H9 (cell line): ENCODE measurements around the gene SLC16A10. TPM values are rescaled to one million over a fixed set of nuclear protein-coding genes. Genes with fewer than 3 reads are reported as not detected.

ENCODE experiments used
- DNase-seq: peaks from one replicate; pipeline ENCODE4 v3.0.0-alpha.2; 2017
- H2AFZ ChIP-seq: one replicate; pipeline ENCODE4 v1.6.1; 2013; ENCODE audit warnings: mild to moderate bottlenecking, low read length, control low read depth, moderate library complexity
- H2AK5ac ChIP-seq: 2 replicates; pipeline ENCODE4 v1.6.1; 2013; ENCODE audit warnings: low read length, control low read depth, mixed read lengths; ENCODE audit not compliant: insufficient read length
- H2BK120ac ChIP-seq: one replicate; pipeline ENCODE4 v1.6.1; 2013; ENCODE audit warnings: low read depth, mild to moderate bottlenecking, low read length, control low read depth, inconsistent platforms; ENCODE audit not compliant: poor library complexity, severe bottlenecking
- H2BK12ac ChIP-seq: 2 replicates; pipeline ENCODE4 v1.6.1; 2013; ENCODE audit warnings: low read length, control low read depth, mixed read lengths, low read depth; ENCODE audit not compliant: insufficient read length
- H2BK15ac ChIP-seq: 2 replicates; pipeline ENCODE4 v1.6.1; 2013; ENCODE audit warnings: low read depth, low read length, control low read depth
- H2BK20ac ChIP-seq: one replicate; pipeline ENCODE4 v1.6.1; 2013; ENCODE audit warnings: low read depth, mild to moderate bottlenecking, low read length, control low read depth, inconsistent platforms; ENCODE audit not compliant: poor library complexity, severe bottlenecking
- H2BK5ac ChIP-seq: 2 replicates; pipeline ENCODE4 v1.6.1; 2013; ENCODE audit warnings: low read length, control low read depth, mixed read lengths; ENCODE audit not compliant: insufficient read length
- H3K14ac ChIP-seq: 2 replicates; pipeline ENCODE4 v1.6.1; 2013; ENCODE audit warnings: low read length, control low read depth; ENCODE audit not compliant: insufficient read depth
- H3K18ac ChIP-seq: 2 replicates; pipeline ENCODE4 v1.6.1; 2013; ENCODE audit warnings: low read depth, mild to moderate bottlenecking, mixed read lengths, low read length, control low read depth; ENCODE audit not compliant: insufficient read length
- H3K23ac ChIP-seq: 2 replicates; pipeline ENCODE4 v1.6.1; 2013; ENCODE audit warnings: low read length, control low read depth, mixed read lengths, low read depth; ENCODE audit not compliant: insufficient read length
- H3K23me2 ChIP-seq: 2 replicates; pipeline ENCODE4 v1.6.1; 2013; ENCODE audit warnings: low read depth, mild to moderate bottlenecking, mixed read lengths, low read length, control low read depth; ENCODE audit not compliant: insufficient read length, poor library complexity, severe bottlenecking
- H3K27ac ChIP-seq: 2 replicates; pipeline ENCODE4 v1.5.1; 2013; ENCODE audit warnings: low read length, control low read depth, mixed read lengths, low read depth; ENCODE audit not compliant: insufficient read length
- H3K27me3 ChIP-seq: 2 replicates; pipeline ENCODE4 v1.6.1; 2013; ENCODE audit warnings: low read length, control low read depth, inconsistent platforms; ENCODE audit not compliant: insufficient read depth
- H3K4ac ChIP-seq: 2 replicates; pipeline ENCODE4 v1.6.1; 2013; ENCODE audit warnings: low read depth, mild to moderate bottlenecking, control low read depth, inconsistent platforms, low read length, moderate library complexity
- H3K4me1 ChIP-seq: 2 replicates; pipeline ENCODE4 v1.6.1; 2013; ENCODE audit warnings: low read length, control low read depth, inconsistent platforms; ENCODE audit not compliant: insufficient read depth
- H3K4me2 ChIP-seq: 2 replicates; pipeline ENCODE4 v1.6.1; 2013; ENCODE audit warnings: low read length, control low read depth, mixed read lengths; ENCODE audit not compliant: insufficient read length, insufficient read depth
- H3K56ac ChIP-seq: 2 replicates; pipeline ENCODE4 v1.6.1; 2013; ENCODE audit warnings: low read depth, mild to moderate bottlenecking, mixed read lengths, low read length, control low read depth; ENCODE audit not compliant: insufficient read length
- H3K79me1 ChIP-seq: 2 replicates; pipeline ENCODE4 v1.6.1; 2013; ENCODE audit warnings: low read depth, mild to moderate bottlenecking, moderate library complexity, low read length, control low read depth, inconsistent platforms; ENCODE audit not compliant: insufficient read depth, poor library complexity, severe bottlenecking
- H3K79me2 ChIP-seq: 2 replicates; pipeline ENCODE4 v1.6.1; 2013; ENCODE audit warnings: low read length, control low read depth, inconsistent platforms; ENCODE audit not compliant: insufficient read depth
- H3K9ac ChIP-seq: 2 replicates; pipeline ENCODE4 v1.6.1; 2013; ENCODE audit warnings: low read length, control low read depth, mixed read lengths; ENCODE audit not compliant: insufficient read length; ENCODE audit errors: extremely low read depth
- H3K9me3 ChIP-seq: one replicate; pipeline ENCODE4 v1.6.1; 2013; ENCODE audit warnings: low read depth, low read length, inconsistent platforms; ENCODE audit not compliant: control insufficient read depth
- H3T11ph ChIP-seq: one replicate; pipeline ENCODE4 v1.6.1; 2013; ENCODE audit warnings: mild to moderate bottlenecking, low read length, control low read depth, inconsistent platforms
- H4K20me1 ChIP-seq: one replicate; pipeline ENCODE4 v1.6.1; 2013; ENCODE audit not compliant: control insufficient read depth, insufficient read length, insufficient read depth
- H4K5ac ChIP-seq: 2 replicates; pipeline ENCODE4 v1.6.1; 2013; ENCODE audit warnings: low read depth, mild to moderate bottlenecking, mixed read lengths, low read length, control low read depth; ENCODE audit not compliant: insufficient read length
- H4K8ac ChIP-seq: replicated peaks from 2 replicates; pipeline ENCODE4 v1.6.1; 2013; ENCODE audit warnings: low read length, control low read depth, mixed read lengths, low read depth; ENCODE audit not compliant: insufficient read length
- H4K91ac ChIP-seq: 2 replicates; pipeline ENCODE4 v1.6.1; 2013; ENCODE audit warnings: low read depth, mild to moderate bottlenecking, moderate library complexity, mixed read lengths, low read length, control low read depth; ENCODE audit not compliant: insufficient read length
- H3K27ac Mint-ChIP-seq, 3 experiments: 2 replicates in 2 of 3; 3 replicates in 1 of 3; pipeline ENCODE4 v1.8.0; 2020 to 2021; ENCODE audit warnings: mixed read lengths in 3 of 3, mild to moderate bottlenecking in 1 of 3, moderate library complexity in 1 of 3
- H3K27me3 Mint-ChIP-seq: 2 replicates; pipeline ENCODE4 v1.8.0; 2021; ENCODE audit warnings: low read depth, mild to moderate bottlenecking, moderate library complexity, mixed read lengths
- H3K36me3 Mint-ChIP-seq, 3 experiments: 2 replicates in 2 of 3; 3 replicates in 1 of 3; pipeline ENCODE4 v1.8.0; 2020 to 2021; ENCODE audit warnings: low read depth in 3 of 3, mixed read lengths in 3 of 3; ENCODE audit not compliant: insufficient read depth in 1 of 3
- H3K4me1 Mint-ChIP-seq, 2 experiments: 2 replicates each; pipeline ENCODE4 v1.8.0; 2020; ENCODE audit warnings: mixed read lengths in 2 of 2
- H3K4me3 Mint-ChIP-seq, 2 experiments: 2 replicates in 1 of 2; 3 replicates in 1 of 2; pipeline ENCODE4 v1.8.0; 2020 to 2021; ENCODE audit warnings: mild to moderate bottlenecking in 2 of 2, mixed read lengths in 2 of 2, moderate library complexity in 1 of 2
- H3K9me3 Mint-ChIP-seq, 2 experiments: 2 replicates in 1 of 2; 3 replicates in 1 of 2; pipeline ENCODE4 v1.8.0; 2020; ENCODE audit warnings: mild to moderate bottlenecking in 2 of 2, mixed read lengths in 2 of 2, moderate library complexity in 1 of 2
- CTCF ChIP-seq: fragments of 200-600 bp; sonication (generic); conservative IDR thresholded peaks from 3 replicates; pipeline ENCODE4 v1.8.0; 2021; ENCODE audit warnings: antibody characterized with exemption, mild to moderate bottlenecking
- WGBS: extraction: QIAGEN DNeasy Blood & Tissue Kit; methylation state at CpG from one replicate; pipeline ENCODE4 v1.1.7; 2013; ENCODE audit warnings: missing lambda C conversion rate, low lambda C conversion rate, mixed read lengths; ENCODE audit not compliant: insufficient read length; ENCODE audit errors: extremely low coverage; 5-methylcytosine and 5-hydroxymethylcytosine counted together
- total RNA-seq: library from RNA; stranded (reverse); gene quantifications from 2 replicates; pipeline ENCODE4 v1.2.1, GENCODE V29; 2021

Gene SLC16A10
- total RNA-seq, 1 experiment from 2014 or later = 11.4 TPM

GRCh38 chr6:111212625-111213024 is 125.3 kb downstream of the SLC16A10 start:
- Histone ChIP-seq H2BK15ac (no peak overlapping the region), H3K27ac (no peak overlapping the region), H2BK5ac (no peak overlapping the region), H3K56ac (no peak overlapping the region), H3K14ac (no peak overlapping the region), H3K79me2 (no peaks in the 10 kb centered on the region), H4K8ac (no peak overlapping the region), H4K5ac (no peak overlapping the region), H3K23ac (no peak overlapping the region), H3T11ph (no peak overlapping the region), H3K79me1 (no peaks in the 10 kb centered on the region), H2BK12ac (no peak overlapping the region), H3K9me3 (no peaks in the 10 kb centered on the region), H2AK5ac (no peak overlapping the region), H2BK20ac (no peak overlapping the region), H3K18ac (no peak overlapping the region), H3K4me1 (no peaks in the 10 kb centered on the region; the same call in 1 of the 2 replicates), H3K23me2 (no peaks in the 10 kb centered on the region), H3K4ac (no peak overlapping the region), H3K4me2 (no peak overlapping the region), H4K20me1 (no peaks in the 10 kb centered on the region), H2BK120ac (no peak overlapping the region), H2AFZ (no peak overlapping the region), H4K91ac (no peak overlapping the region), H3K27me3 (no peaks in the 10 kb centered on the region), H3K9ac (no peak overlapping the region)
- H3K27ac Mint-ChIP-seq = no peak overlapping the region
- H3K36me3 Mint-ChIP-seq = no peaks in the 10 kb centered on the region
- peaks cover 6 to 21% of the 10 kb centered on the region in 2 experiments for H3K4me1 Mint-ChIP-seq
- H3K4me3 Mint-ChIP-seq = no peak overlapping the region
- no peak for DNase-seq
- no peak for TF ChIP-seq CTCF
- no CpG with 5 or more reads among the region's 3 CpGs for WGBS
- H3K9me3 Mint-ChIP-seq = no peaks in the 10 kb centered on the region
- H3K27me3 Mint-ChIP-seq = no peaks in the 10 kb centered on the region
